Common myeloid progenitor, CD34-positive (primary cell): ENCODE measurements around the gene LAP3.

Source experiments
- CTCF ChIA-PET: fragments of 350-600 bp; sonication (Branson Sonifier 250); formaldehyde crosslinking; loops from one replicate; lab custom pipeline; 2021; ENCODE audit warnings: antibody characterized with exemption; lab: Charles Lee
- POLR2A ChIA-PET: fragments of 350-600 bp; sonication (Branson Sonifier 250); formaldehyde crosslinking; loops from one replicate; lab custom pipeline; 2021; ENCODE audit warnings: antibody characterized with exemption; lab: Charles Lee
- DNase-seq, 3 donors: peaks; one replicate each; pipeline versions ENCODE4 v3.0.0 to v3.0.0-alpha.2; 2013
- H3K27ac ChIP-seq, 2 experiments: 1 replicate in 1 of 2; 2 replicates in 1 of 2; pipeline ENCODE4 v1.7.0; 2013; ENCODE audit warnings: inconsistent platforms in 2 of 2, low read length in 2 of 2, mild to moderate bottlenecking in 2 of 2, low read depth in 1 of 2, moderate library complexity in 1 of 2; ENCODE audit not compliant: severe bottlenecking in 2 of 2, insufficient read depth in 1 of 2, poor library complexity in 1 of 2
- H3K27me3 ChIP-seq, 5 experiments: replicated peaks in 2 of 5; 1 replicate in 3 of 5; 2 replicates in 2 of 5; pipeline versions ENCODE4 v1.6.1 to v1.7.0; 2013; ENCODE audit warnings: low read length in 4 of 5, mild to moderate bottlenecking in 2 of 5, moderate library complexity in 2 of 5, inconsistent platforms in 1 of 5; ENCODE audit not compliant: insufficient read depth in 5 of 5, control insufficient read depth in 4 of 5
- H3K36me3 ChIP-seq, 4 experiments: 1 replicate in 2 of 4; 2 replicates in 2 of 4; pipeline versions ENCODE4 v1.6.1 to v1.7.0; 2013; ENCODE audit warnings: low read length in 3 of 4, control low read depth in 1 of 4, mild to moderate bottlenecking in 1 of 4; ENCODE audit not compliant: control insufficient read depth in 4 of 4, insufficient read depth in 4 of 4
- H3K4me1 ChIP-seq, 4 experiments: 1 replicate in 3 of 4; 2 replicates in 1 of 4; pipeline versions ENCODE4 v1.6.1 to v1.7.1; 2013; ENCODE audit warnings: low read length in 3 of 4, mild to moderate bottlenecking in 3 of 4, control low read depth in 1 of 4, inconsistent platforms in 1 of 4, moderate library complexity in 1 of 4; ENCODE audit not compliant: control insufficient read depth in 4 of 4, insufficient read depth in 4 of 4; ENCODE audit errors: control extremely low read depth in 1 of 4
- H3K4me3 ChIP-seq, 7 experiments: 1 replicate in 4 of 7; 2 replicates in 3 of 7; pipeline versions ENCODE4 v1.5.1 to v1.7.0; 2013; ENCODE audit warnings: mild to moderate bottlenecking in 7 of 7, low read length in 6 of 7, moderate library complexity in 6 of 7, inconsistent platforms in 2 of 7, low read depth in 2 of 7, control low read depth in 1 of 7; ENCODE audit not compliant: insufficient read depth in 4 of 7, control insufficient read depth in 1 of 7; ENCODE audit errors: extremely low read depth in 1 of 7
- H3K9me3 ChIP-seq, 5 experiments: 1 replicate in 4 of 5; 2 replicates in 1 of 5; pipeline versions ENCODE4 v1.6.1 to v1.7.1; 2013; ENCODE audit warnings: low read length in 4 of 5, mild to moderate bottlenecking in 2 of 5, inconsistent platforms in 1 of 5, low read depth in 1 of 5, moderate library complexity in 1 of 5; ENCODE audit not compliant: control insufficient read depth in 4 of 5, insufficient read depth in 2 of 5; ENCODE audit errors: control extremely low read depth in 1 of 5
- WGBS: methylation state at CpG from one replicate; pipeline ENCODE4 v1.1.5; 2013; ENCODE audit not compliant: insufficient coverage; 5-methylcytosine and 5-hydroxymethylcytosine counted together

LAP3 gene

DNA sequence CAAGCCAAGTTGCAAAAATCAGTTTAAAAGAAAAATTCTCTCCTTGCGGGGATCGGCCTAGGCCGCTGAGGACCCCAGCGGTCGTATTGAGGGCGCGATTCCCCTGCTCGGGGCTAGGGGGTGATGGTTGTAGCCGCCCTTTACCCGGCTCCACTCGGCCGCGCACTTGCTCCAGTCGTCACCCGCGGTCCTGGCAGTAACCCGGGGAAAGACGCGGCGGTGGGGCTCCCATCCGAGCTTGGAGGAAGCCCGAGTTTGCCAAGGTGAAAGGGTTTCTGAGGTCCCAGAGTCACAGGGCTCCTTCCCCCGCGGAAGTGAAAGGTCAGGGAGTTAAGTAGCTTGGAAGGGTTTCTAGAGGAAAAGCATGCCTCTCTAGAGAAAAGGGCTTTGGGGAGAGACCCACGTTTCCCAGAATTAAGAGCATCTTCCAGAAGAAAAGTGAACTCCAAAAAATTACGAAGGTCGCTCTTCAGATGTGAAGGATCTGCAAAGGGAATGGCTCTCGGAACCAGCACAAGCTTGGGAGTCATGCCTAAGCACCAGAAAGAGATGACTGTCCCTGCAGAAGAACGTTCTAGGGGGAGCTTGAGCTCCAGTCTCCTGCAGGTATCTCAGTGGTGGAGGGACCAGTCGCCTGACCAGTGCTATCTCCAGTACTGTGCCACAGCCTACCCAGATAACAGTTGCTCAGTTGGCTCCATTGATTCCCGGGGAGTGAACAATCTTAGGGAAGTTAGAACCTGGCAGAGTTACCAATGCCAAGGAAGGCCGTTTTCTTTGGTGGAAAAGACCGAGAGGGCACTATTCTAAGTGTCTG is 875 bp downstream of the LAP3 start:
- Histone ChIP-seq H3K9me3 (no peaks in the 10 kb centered on the region), H3K27ac (peak overlapping the region; percentile 72 to 89), H3K27me3 (no peaks in the 10 kb centered on the region), H3K4me3 (peak overlapping the region; percentile 62 to 90 (median 85)), H3K4me1 (peaks cover 9 to 23% (median 19%) of the 10 kb centered on the region in 4 experiments), H3K36me3 (peaks cover 2 to 26% (median 13%) of the 10 kb centered on the region in 4 experiments)
- WGBS, result 6% methylated on average over 29 of the region's 33 CpGs
- POLR2A ChIA-PET, result interaction anchor here (0.7 to 1.1 kb wide), 3 partner anchors 29 to 232 kb away, joined by 3 to 6 read pairs (median 3); no protein-coding TSS in a partner anchor
- DNase-seq, result no peak
- CTCF ChIA-PET, result interaction anchor here (1.9 kb wide), 1 partner anchor 29 kb away, joined by 4 read pairs; no protein-coding TSS in a partner anchor

DNA sequence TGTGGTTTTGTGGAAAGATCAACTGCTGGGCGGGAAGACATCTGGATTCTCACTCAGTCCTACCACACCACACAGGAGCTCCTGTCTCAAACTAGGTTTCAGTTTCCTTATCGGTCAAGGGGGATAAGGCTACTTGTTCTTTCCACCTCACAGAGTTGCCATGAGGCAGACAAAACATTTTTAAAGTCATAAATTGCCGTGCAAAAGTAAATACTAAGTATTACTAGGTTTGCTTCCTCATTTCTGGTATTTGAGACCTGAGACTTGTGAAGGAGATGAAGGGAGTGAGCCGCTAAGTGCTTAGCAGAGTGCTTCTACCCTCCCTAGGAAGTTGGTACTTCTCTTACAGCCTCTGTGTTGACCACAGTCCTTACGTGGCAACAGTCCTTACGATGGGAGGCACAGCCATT is 1.5 kb downstream of the LAP3 start:
- Histone ChIP-seq H3K4me3 (peak overlapping the region in 6 of 7 experiments; percentile 80 to 90 (median 85)), H3K4me1 (peaks cover 9 to 23% (median 19%) of the 10 kb centered on the region in 4 experiments), H3K27ac (peak overlapping the region; percentile 72 to 89), H3K27me3 (no peaks in the 10 kb centered on the region), H3K9me3 (no peaks in the 10 kb centered on the region), H3K36me3 (peaks cover 2 to 33% (median 17%) of the 10 kb centered on the region in 4 experiments)
- DNase-seq, result peak in 2 of 3 donors; percentile 51 to 64
- CTCF ChIA-PET, result interaction anchor here (1.9 kb wide), 1 partner anchor 30 kb away, joined by 4 read pairs; no protein-coding TSS in a partner anchor
- 33% methylated on average over 3 of the region's 6 CpGs for WGBS
- POLR2A ChIA-PET, result interaction anchor here (1.0 kb wide), 1 partner anchor 231 kb away, joined by 3 read pairs; no protein-coding TSS in a partner anchor

DNA sequence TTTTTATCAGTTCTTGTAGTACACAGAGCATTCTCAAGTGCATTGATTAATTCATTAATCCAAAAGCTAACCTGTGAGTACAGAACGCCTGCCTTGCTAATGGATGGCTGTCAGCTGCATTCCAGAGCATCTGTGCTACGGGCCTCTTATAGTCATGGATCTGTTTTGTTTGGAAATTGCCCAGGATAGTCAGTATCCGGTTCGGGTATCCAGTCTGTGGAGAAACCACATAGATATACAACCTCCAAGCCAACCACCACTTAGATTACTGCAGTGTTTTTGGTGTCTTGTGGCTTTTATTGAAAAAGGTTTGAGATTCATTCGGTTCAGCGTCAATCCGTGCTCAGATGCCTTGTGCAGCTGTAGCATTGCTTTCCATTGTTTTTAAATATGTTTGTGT is 4.0 kb downstream of the LAP3 start:
- DNase-seq, result no peak

DNA sequence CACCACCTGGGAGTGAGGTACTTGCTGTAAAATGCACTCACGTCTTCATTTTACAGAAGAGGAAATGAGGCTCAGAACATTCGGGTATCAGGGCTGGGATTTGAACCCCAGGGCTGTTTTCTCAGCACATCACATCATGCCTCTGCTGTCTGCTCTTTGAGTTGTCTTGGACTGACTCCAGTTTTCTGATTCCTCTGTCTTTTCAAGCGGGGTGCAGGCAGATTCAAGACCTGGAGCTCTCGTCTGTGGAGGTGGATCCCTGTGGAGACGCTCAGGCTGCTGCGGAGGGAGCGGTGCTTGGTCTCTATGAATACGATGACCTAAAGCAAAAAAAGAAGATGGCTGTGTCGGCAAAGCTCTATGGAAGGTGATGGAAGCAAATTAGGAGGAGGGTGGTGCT is 6.3 kb downstream of the LAP3 start:
- no peaks in the 10 kb centered on the region for H3K9me3 ChIP-seq
- CTCF ChIA-PET, result interaction anchor here (1.1 to 2.3 kb wide), 4 partner anchors 11 to 81 kb away, joined by 4 to 7 read pairs (median 4); no protein-coding TSS in a partner anchor
- POLR2A ChIA-PET, result no interaction called here
- no peaks in the 10 kb centered on the region for H3K27me3 ChIP-seq
- DNase-seq, result no peak
- H3K4me1 ChIP-seq, result peaks cover 6 to 12% (median 8%) of the 10 kb centered on the region in 4 experiments
- no peak overlapping the region for H3K4me3 ChIP-seq
- H3K36me3 ChIP-seq, result peaks cover 4 to 74% (median 42%) of the 10 kb centered on the region in 4 experiments
- no peak overlapping the region for H3K27ac ChIP-seq
- WGBS, result 99% methylated on average over 9 of the region's 9 CpGs

More for the DNA sequence above, 4.0 kb downstream of the LAP3 start:
- CTCF ChIA-PET, result no interaction called here
- no peak overlapping the region for H3K4me3 ChIP-seq
- peaks cover 4 to 57% (median 33%) of the 10 kb centered on the region in 4 experiments for H3K36me3 ChIP-seq
- WGBS, result 100% methylated on average over 4 of the region's 7 CpGs
- H3K27me3 ChIP-seq, result no peaks in the 10 kb centered on the region
- H3K27ac ChIP-seq, result no peak overlapping the region
- H3K4me1 ChIP-seq, result peaks cover 9 to 23% (median 19%) of the 10 kb centered on the region in 4 experiments
- no peaks in the 10 kb centered on the region for H3K9me3 ChIP-seq
- POLR2A ChIA-PET, result no interaction called here

DNA sequence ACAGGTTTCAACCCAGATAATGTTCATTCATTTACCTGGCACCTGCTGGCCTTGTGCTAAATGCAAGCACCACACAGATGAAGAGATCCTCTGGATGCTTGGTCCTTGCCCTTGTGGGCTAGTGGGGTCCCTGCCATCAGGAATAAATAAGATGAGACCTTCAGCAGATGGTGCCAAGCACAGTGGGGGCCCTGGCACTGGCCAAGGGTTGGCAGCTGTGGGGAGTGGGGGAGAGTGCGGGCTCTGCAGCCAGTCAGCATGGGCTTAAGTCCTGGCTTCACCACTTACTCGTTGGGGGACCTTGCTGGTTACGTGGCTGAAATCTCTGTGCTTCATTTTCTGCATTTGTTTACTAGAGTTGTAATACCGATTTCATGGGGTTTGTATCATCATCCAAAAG is 6.9 kb downstream of the LAP3 start:
- Histone ChIP-seq H3K27me3 (no peaks in the 10 kb centered on the region), H3K4me3 (no peak overlapping the region), H3K9me3 (no peaks in the 10 kb centered on the region), H3K36me3 (peaks cover 6 to 81% (median 45%) of the 10 kb centered on the region in 4 experiments), H3K4me1 (peaks cover 0 to 6% (median 2%) of the 10 kb centered on the region in 4 experiments), H3K27ac (no peak overlapping the region)
- POLR2A ChIA-PET, result no interaction called here
- DNase-seq, result no peak
- CTCF ChIA-PET, result interaction anchor here (0.8 to 2.3 kb wide), 4 partner anchors 16 to 52 kb away, joined by 3 to 7 read pairs (median 4); no protein-coding TSS in a partner anchor
- 94% methylated on average over 4 of the region's 4 CpGs for WGBS

DNA sequence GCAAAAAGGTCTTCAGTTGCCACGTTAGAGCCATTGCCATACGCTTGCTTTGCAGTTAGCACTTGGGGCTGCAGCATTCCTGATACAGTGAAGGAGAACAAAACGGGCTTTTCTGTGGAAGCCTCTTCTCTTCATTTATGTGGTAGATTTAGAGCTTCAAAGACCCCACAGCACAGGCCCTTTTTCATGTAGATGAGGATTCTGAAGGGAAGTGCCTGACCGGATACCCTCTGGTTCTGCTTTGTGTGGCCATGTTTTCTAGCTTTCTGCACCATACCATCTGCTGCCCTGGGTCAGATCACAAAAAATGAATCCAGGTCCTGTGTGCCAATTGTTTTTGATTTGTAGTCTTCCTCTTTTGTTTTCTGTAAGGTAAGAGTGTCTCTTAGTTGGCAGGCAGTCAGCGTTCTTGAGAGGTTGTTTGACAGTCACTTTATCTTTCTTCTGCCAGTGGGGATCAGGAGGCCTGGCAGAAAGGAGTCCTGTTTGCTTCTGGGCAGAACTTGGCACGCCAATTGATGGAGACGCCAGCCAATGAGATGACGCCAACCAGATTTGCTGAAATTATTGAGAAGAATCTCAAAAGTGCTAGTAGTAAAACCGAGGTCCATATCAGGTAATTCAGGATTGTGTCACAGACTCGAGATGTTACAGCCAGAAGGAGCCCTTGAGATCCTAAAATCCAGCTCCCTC is 7.7 kb downstream of the LAP3 start:
- H3K36me3 ChIP-seq, result peaks cover 6 to 87% (median 48%) of the 10 kb centered on the region in 4 experiments
- no peaks in the 10 kb centered on the region for H3K4me1 ChIP-seq
- ChIA-PET CTCF (interaction anchor here (0.8 to 1.9 kb wide), 3 partner anchors 15 to 25 kb away, joined by 3 to 5 read pairs (median 3); no protein-coding TSS in a partner anchor), POLR2A (no interaction called here)
- no peak for DNase-seq
- H3K27ac ChIP-seq, result no peak overlapping the region
- H3K4me3 ChIP-seq, result no peak overlapping the region
- no peaks in the 10 kb centered on the region for H3K27me3 ChIP-seq
- H3K9me3 ChIP-seq, result no peaks in the 10 kb centered on the region
- 100% methylated on average over 10 of the region's 10 CpGs for WGBS
